Mesendoderm (in vitro differentiated cells): Measurements from ENCODE around the gene ANKRD13D.

Experiments used
- DNase-seq: peaks from one replicate; pipeline ENCODE4 v3.0.0; 2013
- H2AK5ac ChIP-seq: 2 replicates; pipeline ENCODE4 v1.6.1; 2013; ENCODE audit warnings: low read length, inconsistent platforms
- H2BK120ac ChIP-seq: 2 replicates; pipeline ENCODE4 v1.6.1; 2013; ENCODE audit warnings: low read depth, mild to moderate bottlenecking, low read length, moderate library complexity, mixed read lengths
- H2BK15ac ChIP-seq: replicated peaks from 2 replicates; pipeline ENCODE4 v1.6.1; 2013; ENCODE audit warnings: low read depth, mild to moderate bottlenecking, moderate library complexity
- H2BK5ac ChIP-seq: 2 replicates; pipeline ENCODE4 v1.6.1; 2013; ENCODE audit warnings: low read length, inconsistent platforms
- H3K18ac ChIP-seq: 2 replicates; pipeline ENCODE4 v1.6.1; 2013; ENCODE audit warnings: mild to moderate bottlenecking, low read length, mixed read lengths
- H3K23ac ChIP-seq: one replicate; pipeline ENCODE4 v1.6.1; 2013; ENCODE audit warnings: low read length
- H3K27ac ChIP-seq: 2 replicates; pipeline ENCODE4 v1.5.1; 2013; ENCODE audit warnings: low read depth, mild to moderate bottlenecking, inconsistent platforms, low read length, moderate library complexity
- H3K27me3 ChIP-seq: 2 replicates; pipeline ENCODE4 v1.6.1; 2013; ENCODE audit warnings: low read length, control low read depth, mild to moderate bottlenecking, inconsistent platforms; ENCODE audit not compliant: insufficient read depth, poor library complexity
- H3K36me3 ChIP-seq: 2 replicates; pipeline ENCODE4 v1.6.1; 2013; ENCODE audit warnings: low read length, inconsistent platforms; ENCODE audit not compliant: control insufficient read depth, insufficient read depth
- H3K4ac ChIP-seq: one replicate; pipeline ENCODE4 v1.6.1; 2013; ENCODE audit warnings: low read depth, mild to moderate bottlenecking, low read length, moderate library complexity
- H3K4me1 ChIP-seq: 2 replicates; pipeline ENCODE4 v1.6.1; 2013; ENCODE audit warnings: low read depth, low read length, inconsistent platforms; ENCODE audit not compliant: control insufficient read depth
- H3K4me2 ChIP-seq: 2 replicates; pipeline ENCODE4 v1.6.1; 2013; ENCODE audit warnings: low read length
- H3K4me3 ChIP-seq: 2 replicates; pipeline ENCODE4 v1.5.1; 2013; ENCODE audit warnings: mild to moderate bottlenecking, low read length
- H3K56ac ChIP-seq: one replicate; pipeline ENCODE4 v1.6.1; 2013; ENCODE audit warnings: low read length
- H3K79me1 ChIP-seq: 2 replicates; pipeline ENCODE4 v1.6.1; 2013; ENCODE audit warnings: low read length, inconsistent platforms
- H3K79me2 ChIP-seq: 2 replicates; pipeline ENCODE4 v1.6.1; 2013; ENCODE audit warnings: mild to moderate bottlenecking, low read length; ENCODE audit not compliant: control insufficient read depth, insufficient read depth
- H3K9ac ChIP-seq: 2 replicates; pipeline ENCODE4 v1.6.1; 2013; ENCODE audit warnings: low read length, inconsistent platforms
- H4K5ac ChIP-seq: one replicate; pipeline ENCODE4 v1.6.1; 2013; ENCODE audit warnings: low read length
- H4K8ac ChIP-seq: one replicate; pipeline ENCODE4 v1.6.1; 2013; ENCODE audit warnings: low read depth, mild to moderate bottlenecking, control low read depth, low read length, moderate library complexity
- WGBS: extraction: QIAGEN DNeasy Blood & Tissue Kit; methylation state at CpG from one replicate; pipeline ENCODE4 v1.1.7; 2013; ENCODE audit warnings: low lambda C conversion rate, missing lambda C conversion rate; ENCODE audit not compliant: insufficient coverage; ENCODE audit errors: extremely low coverage; 5-methylcytosine and 5-hydroxymethylcytosine counted together

ANKRD13D gene

DNA sequence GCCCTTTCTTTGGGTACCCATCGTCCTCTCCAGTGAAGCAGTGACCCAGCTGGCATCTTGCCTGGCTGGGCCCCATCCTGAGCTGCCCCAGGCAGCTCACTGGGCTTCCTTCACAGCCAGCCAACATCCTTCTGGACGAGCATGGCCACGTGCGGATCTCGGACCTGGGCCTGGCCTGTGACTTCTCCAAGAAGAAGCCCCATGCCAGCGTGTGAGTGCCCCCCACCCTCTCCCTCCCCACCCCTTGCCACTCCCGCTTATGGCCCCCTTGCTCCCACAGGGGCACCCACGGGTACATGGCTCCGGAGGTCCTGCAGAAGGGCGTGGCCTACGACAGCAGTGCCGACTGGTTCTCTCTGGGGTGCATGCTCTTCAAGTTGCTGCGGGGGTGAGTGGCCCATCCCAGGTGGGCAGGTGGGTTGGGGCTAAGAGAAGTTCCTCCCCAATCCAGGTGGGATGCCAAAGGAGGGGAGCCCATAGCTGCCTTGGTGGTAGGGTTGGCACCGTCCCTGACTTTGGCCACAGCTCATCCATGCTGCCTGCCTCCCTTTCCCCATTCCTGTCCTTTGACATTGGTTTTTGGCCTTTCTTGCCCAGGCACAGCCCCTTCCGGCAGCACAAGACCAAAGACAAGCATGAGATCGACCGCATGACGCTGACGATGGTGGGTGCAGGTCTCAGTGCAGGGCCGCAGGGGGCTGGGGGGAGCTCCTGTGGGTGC is 6.8 kb upstream of the ANKRD13D start:
- Histone ChIP-seq H3K4ac (no peak overlapping the region), H3K4me1 (peaks cover 4% of the 10 kb centered on the region), H2AK5ac (no peak overlapping the region), H2BK120ac (no peak overlapping the region), H3K18ac (no peak overlapping the region), H3K27ac (no peak overlapping the region), H3K27me3 (no peaks in the 10 kb centered on the region), H3K79me2 (no peaks in the 10 kb centered on the region), H3K4me2 (no peak overlapping the region), H4K5ac (no peak overlapping the region), H3K56ac (no peak overlapping the region), H3K9ac (no peak overlapping the region), H4K8ac (no peak overlapping the region), H2BK5ac (no peak overlapping the region), H3K4me3 (no peak overlapping the region), H3K79me1 (peaks cover 4% of the 10 kb centered on the region), H3K36me3 (peaks cover 17% of the 10 kb centered on the region), H2BK15ac (no peak overlapping the region), H3K23ac (no peak overlapping the region)
- DNase-seq, result no peak
- no CpG with 5 or more reads among the region's 20 CpGs for WGBS

DNA sequence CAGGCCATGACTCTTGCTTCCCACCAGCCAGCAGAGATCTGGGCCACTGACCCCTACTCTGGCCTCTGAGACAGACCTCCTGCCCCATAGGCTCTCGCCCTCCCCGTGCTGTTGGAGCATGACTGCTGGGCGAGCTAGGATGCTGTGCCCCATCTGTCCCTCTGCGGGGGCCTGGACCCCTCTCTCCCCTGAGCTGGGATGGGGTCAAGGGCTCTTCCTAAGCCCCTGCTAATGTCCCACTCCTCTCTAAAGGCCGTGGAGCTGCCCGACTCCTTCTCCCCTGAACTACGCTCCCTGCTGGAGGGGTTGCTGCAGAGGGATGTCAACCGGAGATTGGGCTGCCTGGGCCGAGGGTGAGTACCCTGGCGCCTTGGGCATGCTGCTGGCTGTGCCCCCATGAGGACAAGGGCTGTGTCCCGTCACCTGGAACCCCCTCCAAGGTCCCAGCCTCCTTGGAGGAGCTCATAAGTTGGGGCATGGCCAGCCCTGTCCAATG is 6.2 kb upstream of the ANKRD13D start:
- H3K79me1 ChIP-seq, result peaks cover 1% of the 10 kb centered on the region
- H3K4ac ChIP-seq, result no peak overlapping the region
- H3K27ac ChIP-seq, result no peak overlapping the region
- no peak overlapping the region for H4K5ac ChIP-seq
- H3K27me3 ChIP-seq, result no peaks in the 10 kb centered on the region
- no peak overlapping the region for H2BK15ac ChIP-seq
- H3K56ac ChIP-seq, result no peak overlapping the region
- H2BK5ac ChIP-seq, result no peak overlapping the region
- H2AK5ac ChIP-seq, result no peak overlapping the region
- WGBS, result no CpG with 5 or more reads among the region's 11 CpGs
- no peaks in the 10 kb centered on the region for H3K79me2 ChIP-seq
- H3K4me2 ChIP-seq, result no peak overlapping the region
- no peak overlapping the region for H3K23ac ChIP-seq
- H3K36me3 ChIP-seq, result peaks cover 17% of the 10 kb centered on the region
- H4K8ac ChIP-seq, result no peak overlapping the region
- H2BK120ac ChIP-seq, result no peak overlapping the region
- no peak for DNase-seq
- no peak overlapping the region for H3K9ac ChIP-seq
- H3K4me1 ChIP-seq, result peaks cover 2% of the 10 kb centered on the region
- no peak overlapping the region for H3K18ac ChIP-seq
- no peak overlapping the region for H3K4me3 ChIP-seq

DNA sequence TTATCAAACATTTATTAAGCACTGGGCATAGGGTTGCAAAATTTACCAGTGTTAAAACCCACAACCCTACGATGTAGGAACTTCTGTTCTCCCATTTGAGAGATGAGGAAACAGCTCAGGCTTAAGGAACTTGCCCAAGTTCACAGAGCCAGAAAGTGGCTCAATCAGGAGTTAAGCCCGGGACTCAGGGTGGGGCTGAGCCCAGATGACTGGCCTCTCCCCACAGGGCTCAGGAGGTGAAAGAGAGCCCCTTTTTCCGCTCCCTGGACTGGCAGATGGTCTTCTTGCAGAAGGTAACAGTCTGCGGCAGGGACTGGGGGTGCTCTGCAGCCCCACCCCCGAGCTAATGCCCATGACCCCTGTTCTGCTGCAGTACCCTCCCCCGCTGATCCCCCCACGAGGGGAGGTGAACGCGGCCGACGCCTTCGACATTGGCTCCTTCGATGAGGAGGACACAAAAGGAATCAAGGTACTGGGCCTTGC is 5.6 kb upstream of the ANKRD13D start:
- Histone ChIP-seq H3K79me1 (no peaks in the 10 kb centered on the region), H2AK5ac (no peak overlapping the region), H2BK120ac (no peak overlapping the region), H3K27ac (no peak overlapping the region), H2BK5ac (no peak overlapping the region), H3K79me2 (no peaks in the 10 kb centered on the region), H2BK15ac (no peak overlapping the region), H3K4me2 (no peak overlapping the region), H3K4me3 (no peak overlapping the region), H3K56ac (no peak overlapping the region), H4K5ac (no peak overlapping the region), H3K23ac (no peak overlapping the region), H3K36me3 (peaks cover 17% of the 10 kb centered on the region), H3K4me1 (peaks cover 5% of the 10 kb centered on the region), H3K27me3 (no peaks in the 10 kb centered on the region), H4K8ac (no peak overlapping the region), H3K4ac (no peak overlapping the region), H3K9ac (no peak overlapping the region), H3K18ac (no peak overlapping the region)
- no CpG with 5 or more reads among the region's 13 CpGs for WGBS
- DNase-seq, result no peak

DNA sequence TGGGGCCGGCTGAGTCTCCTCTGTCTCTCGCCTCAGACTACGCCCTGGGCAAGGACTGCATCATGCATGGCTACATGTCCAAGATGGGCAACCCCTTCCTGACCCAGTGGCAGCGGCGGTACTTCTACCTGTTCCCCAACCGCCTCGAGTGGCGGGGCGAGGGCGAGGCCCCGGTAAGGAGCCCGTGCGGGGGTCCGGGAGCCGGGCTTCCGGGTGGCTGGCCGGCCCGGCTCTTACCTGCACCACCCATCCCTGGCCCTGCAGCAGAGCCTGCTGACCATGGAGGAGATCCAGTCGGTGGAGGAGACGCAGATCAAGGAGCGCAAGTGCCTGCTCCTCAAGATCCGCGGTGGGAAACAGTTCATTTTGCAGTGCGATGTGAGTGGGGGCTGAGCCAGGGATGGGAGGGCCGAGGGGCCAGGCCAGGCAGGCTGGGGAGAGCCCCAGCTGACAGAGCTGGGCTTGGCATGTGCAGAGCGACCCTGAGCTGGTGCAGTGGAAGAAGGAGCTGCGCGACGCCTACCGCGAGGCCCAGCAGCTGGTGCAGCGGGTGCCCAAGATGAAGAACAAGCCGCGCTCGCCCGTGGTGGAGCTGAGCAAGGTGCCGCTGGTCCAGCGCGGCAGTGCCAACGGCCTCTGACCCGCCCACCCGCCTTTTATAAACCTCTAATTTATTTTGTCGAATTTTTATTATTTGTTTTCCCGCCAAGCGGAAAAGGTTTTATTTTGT is 4.1 kb upstream of the ANKRD13D start:
- H3K4me2 ChIP-seq, result no peak overlapping the region
- H3K4ac ChIP-seq, result no peak overlapping the region
- H4K8ac ChIP-seq, result no peak overlapping the region
- peaks cover 3% of the 10 kb centered on the region for H3K79me1 ChIP-seq
- peaks cover 13% of the 10 kb centered on the region for H3K36me3 ChIP-seq
- H3K56ac ChIP-seq, result no peak overlapping the region
- whole genome bisulfite sequencing, result no CpG with 5 or more reads among the region's 45 CpGs
- H4K5ac ChIP-seq, result no peak overlapping the region
- H3K27ac ChIP-seq, result no peak overlapping the region
- H3K79me2 ChIP-seq, result no peaks in the 10 kb centered on the region
- H3K27me3 ChIP-seq, result no peaks in the 10 kb centered on the region
- H3K23ac ChIP-seq, result no peak overlapping the region
- H3K9ac ChIP-seq, result no peak overlapping the region
- no peak overlapping the region for H2BK15ac ChIP-seq
- no peak overlapping the region for H2BK5ac ChIP-seq
- H3K4me1 ChIP-seq, result peaks cover 5% of the 10 kb centered on the region
- H3K4me3 ChIP-seq, result no peak overlapping the region
- no peak overlapping the region for H3K18ac ChIP-seq
- DNase-seq, result no peak
- no peak overlapping the region for H2BK120ac ChIP-seq
- no peak overlapping the region for H2AK5ac ChIP-seq

DNA sequence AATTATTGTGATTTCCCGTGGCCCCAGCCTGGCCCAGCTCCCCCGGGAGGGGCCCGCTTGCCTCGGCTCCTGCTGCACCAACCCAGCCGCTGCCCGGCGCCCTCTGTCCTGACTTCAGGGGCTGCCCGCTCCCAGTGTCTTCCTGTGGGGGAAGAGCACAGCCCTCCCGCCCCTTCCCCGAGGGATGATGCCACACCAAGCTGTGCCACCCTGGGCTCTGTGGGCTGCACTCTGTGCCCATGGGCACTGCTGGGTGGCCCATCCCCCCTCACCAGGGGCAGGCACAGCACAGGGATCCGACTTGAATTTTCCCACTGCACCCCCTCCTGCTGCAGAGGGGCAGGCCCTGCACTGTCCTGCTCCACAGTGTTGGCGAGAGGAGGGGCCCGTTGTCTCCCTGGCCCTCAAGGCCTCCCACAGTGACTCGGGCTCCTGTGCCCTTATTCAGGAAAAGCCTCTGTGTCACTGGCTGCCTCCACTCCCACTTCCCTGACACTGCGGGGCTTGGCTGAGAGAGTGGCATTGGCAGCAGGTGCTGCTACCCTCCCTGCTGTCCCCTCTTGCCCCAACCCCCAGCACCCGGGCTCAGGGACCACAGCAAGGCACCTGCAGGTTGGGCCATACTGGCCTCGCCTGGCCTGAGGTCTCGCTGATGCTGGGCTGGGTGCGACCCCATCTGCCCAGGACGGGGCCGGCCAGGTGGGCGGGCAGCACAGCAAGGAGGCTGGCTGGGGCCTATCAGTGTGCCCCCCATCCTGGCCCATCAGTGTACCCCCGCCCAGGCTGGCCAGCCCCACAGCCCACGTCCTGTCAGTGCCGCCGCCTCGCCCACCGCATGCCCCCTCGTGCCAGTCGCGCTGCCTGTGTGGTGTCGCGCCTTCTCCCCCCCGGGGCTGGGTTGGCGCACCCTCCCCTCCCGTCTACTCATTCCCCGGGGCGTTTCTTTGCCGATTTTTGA is 3.3 kb upstream of the ANKRD13D start:
- Histone ChIP-seq H3K56ac (no peak overlapping the region), H3K9ac (no peak overlapping the region), H3K4ac (no peak overlapping the region), H3K36me3 (peaks cover 13% of the 10 kb centered on the region), H3K4me1 (peaks cover 5% of the 10 kb centered on the region), H3K79me1 (peaks cover 8% of the 10 kb centered on the region), H3K79me2 (no peaks in the 10 kb centered on the region), H4K5ac (no peak overlapping the region), H2AK5ac (no peak overlapping the region), H4K8ac (no peak overlapping the region), H3K4me3 (no peak overlapping the region), H3K23ac (no peak overlapping the region), H3K4me2 (no peak overlapping the region), H2BK15ac (no peak overlapping the region), H2BK5ac (no peak overlapping the region), H3K18ac (no peak overlapping the region), H3K27me3 (no peaks in the 10 kb centered on the region), H2BK120ac (no peak overlapping the region), H3K27ac (no peak overlapping the region)
- WGBS, result no CpG with 5 or more reads among the region's 39 CpGs
- no peak for DNase-seq
